ENCODE data around the gene SLC10A3.

Gene SLC10A3

DNA sequence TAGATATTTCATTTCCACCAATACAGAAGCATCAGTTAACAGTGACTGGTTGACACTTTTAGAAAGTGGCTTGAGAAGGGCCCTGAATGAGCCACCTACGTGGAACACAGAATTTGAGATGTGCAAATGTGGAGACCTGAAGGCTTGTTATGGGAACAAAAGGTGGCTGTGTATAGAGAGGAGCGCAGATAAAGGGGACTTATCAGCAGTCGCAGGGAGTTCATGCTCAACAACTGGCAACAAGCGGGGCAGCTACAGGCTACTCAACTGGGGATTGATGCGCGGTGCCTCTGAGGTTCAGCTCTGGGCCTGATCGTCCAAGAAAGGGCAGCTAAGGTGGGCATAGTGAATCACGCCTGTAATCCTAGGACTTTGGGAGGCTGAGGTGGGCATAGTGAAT is 29.0 kb upstream of the SLC10A3 start:
- Histone ChIP-seq H3K36me3 (ENCODE audit: insufficient read depth, low read length) (no peaks in the 10 kb centered on the region), H3K27me3 (ENCODE audit: control insufficient read depth, insufficient read depth, low read length) (no peaks in the 10 kb centered on the region), H3K4me2 (ENCODE audit: low read length) (no peak overlapping the region), H3K4me3 (ENCODE audit: low read length) (no peak overlapping the region), H3K9me3 (replicated peaks; ENCODE audit: low read length) (no peaks in the 10 kb centered on the region), H3K9ac (ENCODE audit: low read depth, low read length) (no peak overlapping the region), H3K4me1 (ENCODE audit: control insufficient read depth, insufficient read depth, low read length) (peaks cover 10% of the 10 kb centered on the region)

DNA sequence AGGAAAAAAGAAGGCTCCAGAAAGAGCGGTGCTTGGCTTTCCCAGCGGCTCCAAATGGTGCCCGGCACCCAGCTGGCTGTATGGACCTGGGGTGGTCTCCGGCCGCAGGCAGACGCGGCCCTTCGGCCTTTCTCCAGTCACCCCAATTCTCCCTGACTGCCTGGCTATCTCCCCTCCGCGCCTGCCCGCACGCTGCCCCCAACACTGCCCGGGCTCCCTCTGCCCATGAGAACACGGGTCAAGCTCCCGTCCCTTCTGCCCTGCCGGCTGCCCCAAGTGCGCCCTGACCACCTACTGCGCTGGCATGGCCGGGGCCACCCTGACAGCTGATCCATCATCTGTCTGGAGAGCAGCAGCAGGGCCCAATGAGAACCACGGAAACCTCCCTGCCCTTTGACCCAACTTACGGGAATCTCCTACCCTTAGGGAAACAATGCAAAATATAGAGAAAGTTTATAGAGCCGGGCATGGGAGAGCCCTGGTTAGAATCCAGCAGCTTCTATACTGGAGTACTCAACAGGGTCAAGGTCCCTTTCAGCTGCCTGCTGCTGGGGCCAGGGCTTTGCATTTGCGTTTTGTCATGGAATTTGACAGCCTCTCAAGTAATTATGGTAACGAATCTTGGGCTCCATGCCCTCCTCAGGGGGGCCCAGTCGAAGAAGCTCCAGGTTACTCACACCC is 26.8 kb upstream of the SLC10A3 start:
- peak overlapping the region; percentile 81 for H3K4me2 ChIP-seq (ENCODE audit: low read length)
- no peaks in the 10 kb centered on the region for H3K9me3 ChIP-seq (replicated peaks; ENCODE audit: low read length)
- H3K36me3 ChIP-seq (ENCODE audit: insufficient read depth, low read length) = no peaks in the 10 kb centered on the region
- peaks cover 10% of the 10 kb centered on the region for H3K4me1 ChIP-seq (ENCODE audit: control insufficient read depth, insufficient read depth, low read length)
- H3K4me3 ChIP-seq (ENCODE audit: low read length) = peak overlapping the region; percentile 66
- no peaks in the 10 kb centered on the region for H3K27me3 ChIP-seq (ENCODE audit: control insufficient read depth, insufficient read depth, low read length)
- peak overlapping the region; percentile 71 for H3K9ac ChIP-seq (ENCODE audit: low read depth, low read length)

DNA sequence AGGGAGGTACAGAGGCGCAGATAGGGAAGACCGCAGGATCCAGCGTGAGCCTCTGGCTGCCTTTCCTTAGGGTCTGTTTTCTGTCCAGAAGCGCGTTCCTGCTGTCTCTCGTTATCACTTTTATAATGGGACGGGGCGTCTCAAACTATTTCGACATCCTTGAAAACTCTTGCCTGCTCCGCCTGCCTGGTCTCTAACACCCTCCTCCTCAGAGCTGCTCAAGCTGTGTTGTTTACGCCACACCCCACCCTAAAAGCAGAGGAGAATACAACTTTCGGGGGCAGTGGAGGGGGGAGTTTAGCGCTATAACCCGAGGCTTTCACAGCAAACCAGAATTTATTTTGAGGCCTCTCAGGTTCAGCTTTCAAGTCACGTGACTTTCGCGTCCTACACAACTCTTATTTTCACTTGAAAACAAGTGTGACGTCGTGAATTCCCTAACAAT is 26.2 kb upstream of the SLC10A3 start:
- Histone ChIP-seq H3K9ac (ENCODE audit: low read depth, low read length) (peak overlapping the region; percentile 71), H3K27me3 (ENCODE audit: control insufficient read depth, insufficient read depth, low read length) (no peaks in the 10 kb centered on the region), H3K4me3 (ENCODE audit: low read length) (peak overlapping the region; percentile 66), H3K4me1 (ENCODE audit: control insufficient read depth, insufficient read depth, low read length) (peaks cover 10% of the 10 kb centered on the region), H3K4me2 (ENCODE audit: low read length) (peak overlapping the region; percentile 81), H3K36me3 (ENCODE audit: insufficient read depth, low read length) (no peaks in the 10 kb centered on the region), H3K9me3 (replicated peaks; ENCODE audit: low read length) (no peaks in the 10 kb centered on the region)

DNA sequence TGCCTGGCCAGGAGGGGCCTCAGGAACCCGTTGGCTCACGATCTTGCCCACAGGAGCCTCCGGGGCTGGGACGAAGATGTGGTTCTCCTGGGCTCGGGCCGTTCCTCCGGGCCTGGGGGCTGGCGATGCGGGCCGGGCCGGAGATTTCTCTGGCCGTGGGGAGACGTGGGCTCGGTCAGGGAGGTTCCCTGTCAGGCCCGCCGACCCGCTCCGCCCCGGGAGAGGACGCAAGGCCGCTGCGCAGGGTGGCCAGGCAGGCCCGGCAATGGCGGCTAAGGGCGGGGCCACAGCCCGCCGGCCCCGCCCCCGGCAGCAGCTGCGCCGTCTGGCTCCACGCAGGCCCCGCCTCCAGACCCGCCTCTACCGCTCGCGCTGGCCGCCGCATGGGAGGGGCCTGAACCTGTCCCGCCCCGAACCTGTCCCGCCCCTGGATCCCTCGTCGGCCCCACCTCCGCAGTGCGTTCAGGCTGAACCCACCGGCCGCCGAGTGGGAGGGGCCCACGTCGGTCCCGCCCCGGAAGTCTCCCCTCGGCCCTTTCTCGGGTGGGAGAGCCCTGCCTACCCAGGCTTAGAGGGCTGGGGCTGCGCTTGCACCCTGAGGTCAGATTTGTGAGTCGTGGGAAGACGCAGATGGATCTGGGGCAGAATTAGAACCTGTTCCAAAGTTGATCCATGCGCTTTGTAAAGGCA is 25.7 kb upstream of the SLC10A3 start, which contains the start of gene FAM3A:
FAM3A (minus strand) TSS at position 267 of the 690 bp plus-strand sequence. CDS start 460 bp downstream, outside the sequence.
- no peaks in the 10 kb centered on the region for H3K36me3 ChIP-seq (ENCODE audit: insufficient read depth, low read length)
- no peaks in the 10 kb centered on the region for H3K27me3 ChIP-seq (ENCODE audit: control insufficient read depth, insufficient read depth, low read length)
- H3K4me2 ChIP-seq (ENCODE audit: low read length) = peak within 1 kb of the TSS; percentile 81
- peak within 1 kb of the TSS; percentile 87 for H3K4me3 ChIP-seq (ENCODE audit: low read length)
- peaks cover 10% of the 10 kb centered on the region for H3K4me1 ChIP-seq (ENCODE audit: control insufficient read depth, insufficient read depth, low read length)
- H3K9me3 ChIP-seq (replicated peaks; ENCODE audit: low read length) = no peaks in the 10 kb centered on the region
- peak within 1 kb of the TSS; percentile 94 for H3K9ac ChIP-seq (ENCODE audit: low read depth, low read length)

DNA sequence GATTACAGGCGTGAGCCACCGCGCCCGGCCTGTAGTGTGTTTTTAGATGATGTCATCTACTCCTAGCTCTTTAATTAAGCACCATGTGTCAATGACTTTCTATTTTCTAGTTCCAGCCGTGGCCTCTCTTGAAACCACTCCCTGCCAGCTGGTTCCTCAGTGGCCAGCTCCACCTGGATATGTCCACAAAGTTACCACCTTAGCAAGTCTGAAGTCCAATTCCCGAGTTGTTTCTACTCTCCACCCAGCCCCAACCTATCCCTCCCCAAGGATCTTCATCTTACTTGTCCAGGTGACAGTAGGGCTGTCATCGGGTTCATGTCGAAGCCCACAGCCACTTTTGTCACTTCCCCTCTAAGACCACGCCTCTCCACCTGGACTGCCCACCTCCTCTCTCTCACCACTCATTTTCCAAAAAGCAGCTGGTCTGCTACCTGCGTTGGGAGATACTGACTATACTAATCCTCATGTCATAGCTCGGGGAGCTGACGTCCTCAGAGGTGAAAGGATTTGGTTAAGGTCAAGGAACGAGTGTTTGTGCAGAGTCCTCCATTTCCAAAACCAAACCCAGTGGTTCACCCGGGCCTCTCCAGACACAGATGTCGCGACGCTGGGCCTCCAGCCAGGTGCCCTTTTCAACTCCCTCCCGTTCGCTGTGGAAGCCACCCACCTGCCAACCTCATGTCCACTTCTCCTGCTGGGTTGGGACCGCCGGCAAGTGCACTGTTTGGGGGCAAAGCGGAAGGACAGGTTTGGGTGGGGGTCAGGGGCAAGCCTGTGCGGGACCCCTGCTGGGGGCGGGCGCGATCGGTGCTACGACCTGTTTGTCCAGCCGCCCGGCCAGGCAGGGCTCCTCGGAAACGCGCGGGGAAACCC is 24.9 kb upstream of the SLC10A3 start:
- Histone ChIP-seq H3K4me3 (ENCODE audit: low read length) (peak overlapping the region; percentile 87), H3K9ac (ENCODE audit: low read depth, low read length) (peak overlapping the region; percentile 94), H3K4me2 (ENCODE audit: low read length) (peak overlapping the region; percentile 79), H3K9me3 (replicated peaks; ENCODE audit: low read length) (no peaks in the 10 kb centered on the region), H3K4me1 (ENCODE audit: control insufficient read depth, insufficient read depth, low read length) (peaks cover 10% of the 10 kb centered on the region), H3K36me3 (ENCODE audit: insufficient read depth, low read length) (no peaks in the 10 kb centered on the region), H3K27me3 (ENCODE audit: control insufficient read depth, insufficient read depth, low read length) (no peaks in the 10 kb centered on the region)

DNA sequence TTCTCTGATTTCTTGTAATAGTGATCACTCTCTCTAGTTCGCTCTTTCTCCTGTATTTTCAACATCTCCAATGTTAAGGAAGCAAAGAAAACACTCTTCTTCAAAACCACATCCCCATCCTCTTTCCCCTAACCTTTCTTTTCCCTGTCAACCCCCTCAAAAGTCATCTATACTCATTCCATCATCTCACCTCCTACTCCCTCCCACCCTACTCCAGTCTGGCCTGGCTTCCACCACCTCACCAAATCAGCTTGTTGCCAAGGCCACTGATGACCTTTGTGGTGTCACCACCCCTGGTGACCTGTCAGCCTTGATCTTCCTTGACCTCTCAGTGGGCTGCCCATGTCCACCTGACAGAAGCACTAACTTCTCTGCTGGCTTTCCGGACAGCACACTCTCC is 23.3 kb upstream of the SLC10A3 start:
- peaks cover 10% of the 10 kb centered on the region for H3K4me1 ChIP-seq (ENCODE audit: control insufficient read depth, insufficient read depth, low read length)
- no peaks in the 10 kb centered on the region for H3K27me3 ChIP-seq (ENCODE audit: control insufficient read depth, insufficient read depth, low read length)
- H3K9me3 ChIP-seq (replicated peaks; ENCODE audit: low read length) = peaks cover 5% of the 10 kb centered on the region

GRCh38 chrX:154512879-154513553 is 22.6 kb upstream of the SLC10A3 start:
- Histone ChIP-seq H3K27me3 (ENCODE audit: control insufficient read depth, insufficient read depth, low read length) (no peaks in the 10 kb centered on the region), H3K9me3 (replicated peaks; ENCODE audit: low read length) (peaks cover 5% of the 10 kb centered on the region), H3K4me2 (ENCODE audit: low read length) (no peak overlapping the region), H3K4me1 (ENCODE audit: control insufficient read depth, insufficient read depth, low read length) (peaks cover 10% of the 10 kb centered on the region), H3K36me3 (ENCODE audit: insufficient read depth, low read length) (no peaks in the 10 kb centered on the region), H3K9ac (ENCODE audit: low read depth, low read length) (no peak overlapping the region), H3K4me3 (ENCODE audit: low read length) (no peak overlapping the region)

More for the DNA sequence above, 23.3 kb upstream of the SLC10A3 start:
- H3K36me3 ChIP-seq (ENCODE audit: insufficient read depth, low read length) = no peaks in the 10 kb centered on the region
- no peak overlapping the region for H3K9ac ChIP-seq (ENCODE audit: low read depth, low read length)
- no peak overlapping the region for H3K4me3 ChIP-seq (ENCODE audit: low read length)
- H3K4me2 ChIP-seq (ENCODE audit: low read length) = no peak overlapping the region

DNA sequence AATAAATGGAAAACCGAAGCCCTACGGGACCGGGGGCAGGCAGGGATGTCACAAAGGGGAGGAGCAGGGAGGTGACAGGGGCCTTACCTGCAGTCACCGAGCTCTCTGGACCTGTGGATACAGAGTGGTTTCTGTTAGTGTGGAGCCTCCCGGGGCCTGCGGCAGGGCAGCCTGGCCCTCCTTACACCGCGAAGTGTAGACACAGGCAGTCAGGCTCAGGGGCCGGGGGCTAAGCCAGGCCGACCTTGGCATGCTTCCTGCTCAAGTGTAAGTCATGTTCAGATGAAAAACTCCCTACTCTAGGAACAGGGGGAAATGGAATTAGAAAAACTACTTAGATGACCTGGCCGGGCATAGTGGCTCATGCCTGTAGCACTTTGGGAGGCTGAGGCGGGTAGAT is 21.3 kb upstream of the SLC10A3 start:
- H3K27me3 ChIP-seq (ENCODE audit: control insufficient read depth, insufficient read depth, low read length) = no peaks in the 10 kb centered on the region
- H3K9ac ChIP-seq (ENCODE audit: low read depth, low read length) = no peak overlapping the region
- H3K9me3 ChIP-seq (replicated peaks; ENCODE audit: low read length) = peaks cover 5% of the 10 kb centered on the region
- H3K36me3 ChIP-seq (ENCODE audit: insufficient read depth, low read length) = no peaks in the 10 kb centered on the region
- H3K4me1 ChIP-seq (ENCODE audit: control insufficient read depth, insufficient read depth, low read length) = peaks cover 3% of the 10 kb centered on the region
- H3K4me3 ChIP-seq (ENCODE audit: low read length) = no peak overlapping the region
- H3K4me2 ChIP-seq (ENCODE audit: low read length) = no peak overlapping the region

GRCh38 chrX:154509455-154509854 is 19.0 kb upstream of the SLC10A3 start:
- Histone ChIP-seq H3K4me1 (ENCODE audit: control insufficient read depth, insufficient read depth, low read length) (peaks cover 11% of the 10 kb centered on the region), H3K36me3 (ENCODE audit: insufficient read depth, low read length) (peaks cover 3% of the 10 kb centered on the region), H3K4me3 (ENCODE audit: low read length) (no peak overlapping the region)

DNA sequence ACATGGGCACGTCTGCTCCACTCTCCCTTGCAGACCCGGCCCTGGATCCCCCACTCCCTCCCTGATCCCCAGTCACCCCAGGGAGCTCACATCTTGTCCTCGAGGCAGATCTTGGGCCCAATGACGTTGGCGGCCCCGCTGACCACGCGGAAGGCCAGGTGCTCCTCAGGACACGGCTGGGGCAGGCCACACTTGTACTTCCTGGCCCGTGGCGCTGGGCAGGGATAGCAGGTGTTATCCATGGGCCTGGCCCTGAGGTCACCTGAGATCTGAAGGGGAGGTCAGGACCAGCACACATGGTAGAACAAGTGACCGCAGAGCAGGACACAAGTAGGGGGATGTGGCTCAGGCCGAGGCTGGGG is 17.9 kb upstream of the SLC10A3 start:
- H3K4me3 ChIP-seq (ENCODE audit: low read length) = no peak overlapping the region
- H3K9ac ChIP-seq (ENCODE audit: low read depth, low read length) = no peak overlapping the region
- H3K27me3 ChIP-seq (ENCODE audit: control insufficient read depth, insufficient read depth, low read length) = no peaks in the 10 kb centered on the region

More at GRCh38 chrX:154509455-154509854, 19.0 kb upstream of the SLC10A3 start:
- no peak overlapping the region for H3K4me2 ChIP-seq (ENCODE audit: low read length)
- H3K9ac ChIP-seq (ENCODE audit: low read depth, low read length) = no peak overlapping the region
- peaks cover 5% of the 10 kb centered on the region for H3K9me3 ChIP-seq (replicated peaks; ENCODE audit: low read length)
- no peaks in the 10 kb centered on the region for H3K27me3 ChIP-seq (ENCODE audit: control insufficient read depth, insufficient read depth, low read length)

More for the DNA sequence above, 17.9 kb upstream of the SLC10A3 start:
- Histone ChIP-seq H3K36me3 (ENCODE audit: insufficient read depth, low read length) (peaks cover 3% of the 10 kb centered on the region), H3K4me2 (ENCODE audit: low read length) (no peak overlapping the region), H3K4me1 (ENCODE audit: control insufficient read depth, insufficient read depth, low read length) (peaks cover 11% of the 10 kb centered on the region), H3K9me3 (replicated peaks; ENCODE audit: low read length) (peaks cover 5% of the 10 kb centered on the region)
